Caco-2 (cell line): Measurements from ENCODE around the gene BRICD5. TPM values are rescaled to one million over a fixed set of nuclear protein-coding genes. Genes with fewer than 3 reads are reported as not detected.

Source experiments
- BruUV-seq: library from RNA; stranded (reverse); fragments of 400-500 nt; replicated peaks from 2 replicates; lab custom pipeline; 2021; lab: Mats Ljungman, UMichigan
- CTCF ChIA-PET: fragments of 300-600 bp; sonication (Branson Sonifier 250); formaldehyde crosslinking; loops from one replicate; lab custom pipeline; 2022; ENCODE audit warnings: antibody characterized with exemption; lab: Charles Lee
- POLR2A ChIA-PET: fragments of 300-600 bp; sonication (Branson Sonifier 250); formaldehyde crosslinking; loops from one replicate; lab custom pipeline; 2022; ENCODE audit warnings: antibody characterized with exemption; lab: Charles Lee
- DNase-seq, 2 experiments: peaks; one replicate each; pipeline versions ENCODE4 v3.0.0 to v3.0.0-alpha.2; 2020 to 2022
- H3K27me3 ChIP-seq: replicated peaks from 2 replicates; pipeline ENCODE4 v1.6.0; 2011; ENCODE audit warnings: low read length; ENCODE audit not compliant: control insufficient read depth, insufficient read depth
- H3K36me3 ChIP-seq: 2 replicates; pipeline ENCODE4 v1.5.1; 2011; ENCODE audit warnings: low read length; ENCODE audit not compliant: control insufficient read depth, insufficient read depth
- H3K4me1 ChIP-seq: fragments of 250-450 bp; sonication (Bioruptor Pico); 2 replicates; pipeline ENCODE4 v1.5.1; 2020; ENCODE audit warnings: mild to moderate bottlenecking
- H3K4me3 ChIP-seq: 2 replicates; pipeline ENCODE4 v1.5.1; 2011; ENCODE audit warnings: low read depth, mild to moderate bottlenecking, control low read depth, low read length
- H3K9me3 ChIP-seq: fragments of 250-450 bp; sonication (Bioruptor Pico); 2 replicates; pipeline ENCODE4 v1.5.1; 2020; ENCODE audit warnings: mild to moderate bottlenecking, moderate library complexity
- H3K27ac Mint-ChIP-seq: one replicate; pipeline ENCODE4 v1.8.0; 2022; ENCODE audit warnings: mixed read lengths; ENCODE audit not compliant: unreplicated experiment
- H3K27me3 Mint-ChIP-seq: one replicate; pipeline ENCODE4 v1.8.0; 2022; ENCODE audit warnings: mixed read lengths; ENCODE audit not compliant: insufficient read depth, unreplicated experiment
- H3K36me3 Mint-ChIP-seq: one replicate; pipeline ENCODE4 v1.8.0; 2022; ENCODE audit warnings: mild to moderate bottlenecking, mixed read lengths; ENCODE audit not compliant: insufficient read depth, unreplicated experiment
- H3K4me1 Mint-ChIP-seq: one replicate; pipeline ENCODE4 v1.8.0; 2022; ENCODE audit warnings: low read depth, mixed read lengths; ENCODE audit not compliant: unreplicated experiment
- H3K4me3 Mint-ChIP-seq: one replicate; pipeline ENCODE4 v1.8.0; 2022; ENCODE audit warnings: mild to moderate bottlenecking, moderate library complexity, mixed read lengths; ENCODE audit not compliant: unreplicated experiment
- H3K9me3 Mint-ChIP-seq: one replicate; pipeline ENCODE4 v1.8.0; 2022; ENCODE audit warnings: mixed read lengths; ENCODE audit not compliant: unreplicated experiment
- intact Hi-C: fragments of 100-400 bp; cut with micrococcal nuclease; formaldehyde crosslinking; loops from one replicate; pipeline ENCODE4 v1.10.0; 2022; ENCODE audit not compliant: unreplicated experiment
- total RNA-seq: library from RNA; stranded (reverse); gene quantifications from 2 replicates; pipeline ENCODE4 v1.2.3, GENCODE V29; 2022
- TF ChIP-seq, protein P1 (sequence below), 2 experiments: fragments of 200-600 bp in 1 of 2; IDR thresholded peaks; 1 replicate in 1 of 2; 2 replicates in 1 of 2; pipeline versions ENCODE4 v1.5.1 to v1.8.0; 2011 to 2022; ENCODE audit warnings: antibody characterized with exemption in 1 of 2, control low read depth in 1 of 2, inconsistent platforms in 1 of 2, low read depth in 1 of 2, low read length in 1 of 2, mild to moderate bottlenecking in 1 of 2, moderate library complexity in 1 of 2; ENCODE audit not compliant: insufficient read depth in 1 of 2, severe bottlenecking in 1 of 2, unreplicated experiment in 1 of 2

The BRICD5 gene
- total RNA-seq, 1 experiment from 2014 or later, result 10.0 TPM

- intact Hi-C loops, result no loop called here
- TF ChIP-seq, protein P1, sequence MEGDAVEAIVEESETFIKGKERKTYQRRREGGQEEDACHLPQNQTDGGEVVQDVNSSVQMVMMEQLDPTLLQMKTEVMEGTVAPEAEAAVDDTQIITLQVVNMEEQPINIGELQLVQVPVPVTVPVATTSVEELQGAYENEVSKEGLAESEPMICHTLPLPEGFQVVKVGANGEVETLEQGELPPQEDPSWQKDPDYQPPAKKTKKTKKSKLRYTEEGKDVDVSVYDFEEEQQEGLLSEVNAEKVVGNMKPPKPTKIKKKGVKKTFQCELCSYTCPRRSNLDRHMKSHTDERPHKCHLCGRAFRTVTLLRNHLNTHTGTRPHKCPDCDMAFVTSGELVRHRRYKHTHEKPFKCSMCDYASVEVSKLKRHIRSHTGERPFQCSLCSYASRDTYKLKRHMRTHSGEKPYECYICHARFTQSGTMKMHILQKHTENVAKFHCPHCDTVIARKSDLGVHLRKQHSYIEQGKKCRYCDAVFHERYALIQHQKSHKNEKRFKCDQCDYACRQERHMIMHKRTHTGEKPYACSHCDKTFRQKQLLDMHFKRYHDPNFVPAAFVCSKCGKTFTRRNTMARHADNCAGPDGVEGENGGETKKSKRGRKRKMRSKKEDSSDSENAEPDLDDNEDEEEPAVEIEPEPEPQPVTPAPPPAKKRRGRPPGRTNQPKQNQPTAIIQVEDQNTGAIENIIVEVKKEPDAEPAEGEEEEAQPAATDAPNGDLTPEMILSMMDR (IDR thresholded peaks at IDR 0.05; ENCODE audit: insufficient read depth in 1 of 2, low read depth in 1 of 2, low read length in 1 of 2, severe bottlenecking in 1 of 2, unreplicated experiment in 1 of 2), result no peak
Observed at GRCh38 chr16:2166263-2167067, 44.2 kb downstream of the BRICD5 start.

DNA sequence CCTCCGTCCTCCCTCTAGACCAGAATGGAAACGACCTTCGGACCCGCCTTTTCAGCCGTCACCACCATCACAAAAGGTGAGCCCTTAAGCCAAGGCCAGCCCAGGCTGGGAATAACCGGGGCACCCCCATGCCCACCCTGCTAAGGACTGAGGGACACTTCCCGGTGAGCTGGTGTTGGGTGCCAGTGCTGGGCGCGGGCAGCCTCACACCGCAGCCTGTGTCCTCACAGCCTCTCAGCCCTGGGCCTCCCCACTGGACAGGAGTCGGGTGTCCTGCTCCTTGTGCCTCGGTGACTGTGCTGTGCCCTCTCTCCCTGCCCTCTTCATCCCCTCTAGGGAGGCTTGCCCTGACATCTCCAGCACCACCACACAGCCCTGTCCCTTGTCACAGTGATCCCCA lies 44.8 kb downstream of the BRICD5 start:
- Histone ChIP-seq H3K27me3 (no peaks in the 10 kb centered on the region), H3K9me3 (no peaks in the 10 kb centered on the region), H3K4me3 (no peak overlapping the region), H3K36me3 (peaks cover 1% of the 10 kb centered on the region; the same call in 1 of the 2 replicates), H3K4me1 (no peaks in the 10 kb centered on the region)
- Mint-ChIP-seq H3K36me3 (peaks cover 40% of the 10 kb centered on the region), H3K9me3 (no peaks in the 10 kb centered on the region), H3K27ac (no peak overlapping the region), H3K4me3 (no peak overlapping the region), H3K4me1 (no peaks in the 10 kb centered on the region), H3K27me3 (no peaks in the 10 kb centered on the region)
- no TSS peak for BruUV-seq
- intact Hi-C loops, result no loop called here
- CTCF ChIA-PET, result no interaction called here
- POLR2A ChIA-PET, result interaction anchor here (1.3 kb wide), 1 partner anchor 10 kb away, joined by 3 read pairs; the partner anchor contains the start of gene TRAF7
- no peak for DNase-seq
- TF ChIP-seq, protein P1 (IDR thresholded peaks at IDR 0.05; ENCODE audit: insufficient read depth in 1 of 2, low read depth in 1 of 2, low read length in 1 of 2, severe bottlenecking in 1 of 2, unreplicated experiment in 1 of 2), result no peak

More at GRCh38 chr16:2166263-2167067, 44.2 kb downstream of the BRICD5 start:
- BruUV-seq, result no TSS peak
- Histone ChIP-seq H3K4me3 (no peak overlapping the region), H3K4me1 (no peaks in the 10 kb centered on the region), H3K9me3 (no peaks in the 10 kb centered on the region), H3K36me3 (peaks cover 1% of the 10 kb centered on the region; the same call in 1 of the 2 replicates), H3K27me3 (no peaks in the 10 kb centered on the region)
- no peaks in the 10 kb centered on the region for H3K9me3 Mint-ChIP-seq
- CTCF ChIA-PET, result no interaction called here
- H3K27me3 Mint-ChIP-seq, result no peaks in the 10 kb centered on the region
- no peaks in the 10 kb centered on the region for H3K4me1 Mint-ChIP-seq
- H3K27ac Mint-ChIP-seq, result no peak overlapping the region
- POLR2A ChIA-PET, result interaction anchor here (1.3 kb wide), 1 partner anchor 11 kb away, joined by 3 read pairs; the partner anchor contains the start of gene TRAF7
- DNase-seq, result no peak
- no peak overlapping the region for H3K4me3 Mint-ChIP-seq
- H3K36me3 Mint-ChIP-seq, result peaks cover 44% of the 10 kb centered on the region

DNA sequence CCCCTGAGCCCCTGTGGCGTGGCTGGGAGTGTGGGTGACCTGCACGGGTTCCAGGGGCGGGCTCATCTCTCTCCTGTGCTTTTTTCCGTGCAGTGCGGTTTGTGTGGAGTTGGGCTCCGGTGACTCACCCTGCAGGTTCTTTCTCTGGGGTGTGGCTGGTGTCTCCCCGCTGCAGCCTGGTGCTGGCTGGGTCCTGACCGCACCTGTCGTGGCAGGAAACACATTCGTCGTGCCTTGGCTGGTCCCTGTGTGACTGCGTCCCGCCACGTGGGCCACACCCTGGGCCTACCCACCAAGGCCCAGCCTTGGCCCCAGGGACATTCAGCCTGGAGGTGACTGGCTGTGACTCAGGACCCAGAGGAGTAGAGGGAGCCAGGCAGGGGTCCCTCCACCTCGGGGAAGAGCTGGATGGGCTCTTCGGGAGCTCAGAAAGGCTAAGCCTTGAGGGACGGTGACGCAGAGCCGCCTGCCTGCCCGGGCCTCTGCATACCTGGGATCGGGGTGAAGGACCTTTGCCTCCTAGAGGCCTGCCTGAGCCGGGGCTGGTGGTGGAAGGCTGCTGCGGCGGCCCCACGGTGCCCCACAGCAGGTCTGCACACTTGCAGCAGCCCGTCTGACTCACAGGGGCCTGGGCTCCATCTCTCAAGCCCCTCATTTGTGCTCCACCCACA lies 47.3 kb downstream of the BRICD5 start:
- Histone ChIP-seq H3K9me3 (no peaks in the 10 kb centered on the region), H3K27me3 (no peaks in the 10 kb centered on the region), H3K4me1 (no peaks in the 10 kb centered on the region), H3K36me3 (peaks cover 1% of the 10 kb centered on the region; the same call in 1 of the 2 replicates), H3K4me3 (no peak overlapping the region)
- BruUV-seq, result no TSS peak
- TF ChIP-seq, protein P1 (IDR thresholded peaks at IDR 0.05; ENCODE audit: insufficient read depth in 1 of 2, low read depth in 1 of 2, low read length in 1 of 2, severe bottlenecking in 1 of 2, unreplicated experiment in 1 of 2), result no peak
- H3K4me3 Mint-ChIP-seq, result no peak overlapping the region
- POLR2A ChIA-PET, result interaction anchor here (0.6 kb wide), 1 partner anchor 8 kb away, joined by 4 read pairs; the partner anchor contains the start of gene TRAF7
- CTCF ChIA-PET, result no interaction called here
- H3K9me3 Mint-ChIP-seq, result no peaks in the 10 kb centered on the region
- no peaks in the 10 kb centered on the region for H3K4me1 Mint-ChIP-seq
- H3K27me3 Mint-ChIP-seq, result no peaks in the 10 kb centered on the region
- DNase-seq, result no peak
- intact Hi-C loops, result no loop called here
- no peak overlapping the region for H3K27ac Mint-ChIP-seq
- peaks cover 30% of the 10 kb centered on the region for H3K36me3 Mint-ChIP-seq
